HCT116 (cell line): ENCODE results near the gene TCERG1L. TPM values are rescaled to one million over a fixed set of nuclear protein-coding genes. Genes with fewer than 3 reads are reported as not detected.

Source experiments
- ATAC-seq: fragments of 200-7000 bp; cut with Tn5 transposase; 2 replicates; pipeline ENCODE4 v1.9.1; 2020; ENCODE audit warnings: mild to moderate bottlenecking, moderate library complexity
- BruUV-seq: library from RNA; stranded (reverse); fragments of 400-500 nt; replicated peaks from 2 replicates; lab custom pipeline; 2021; lab: Mats Ljungman, UMichigan
- CTCF ChIA-PET: fragments of 300-600 bp; sonication (Branson Sonifier 250); formaldehyde crosslinking; loops from one replicate; lab custom pipeline; 2021; ENCODE audit warnings: antibody characterized with exemption; lab: Charles Lee
- POLR2A ChIA-PET: fragments of 300-600, 350-600 bp; sonication (Branson Sonifier 250); formaldehyde crosslinking; loops from one replicate; lab custom pipeline; 2021; ENCODE audit warnings: antibody characterized with exemption; lab: Charles Lee
- RAD21 ChIA-PET, 2 experiments: fragments of 300-600 bp; sonication (Branson Sonifier 250); formaldehyde crosslinking; loops; one replicate each; lab custom pipeline; 2023; ENCODE audit warnings: low total read pairs in 2 of 2; ENCODE audit not compliant: uncharacterized antibody in 2 of 2, unreplicated experiment in 2 of 2, low non-redundant PET in 1 of 2; lab: Charles Lee
- DNase-seq: peaks from one replicate; pipeline ENCODE4 v3.0.0-alpha.2; 2010; ENCODE audit warnings: low read depth, low spot score
- H2AFZ ChIP-seq: fragments of 200-600 bp; shearing (Covaris generic), sonication (generic); 2 replicates; pipeline ENCODE4 v1.6.1; 2017; ENCODE audit warnings: low read depth, mixed run types, mixed read lengths, antibody characterized with exemption, low read length; ENCODE audit not compliant: poor library complexity, severe bottlenecking
- H3K27ac ChIP-seq: 2 replicates; pipeline ENCODE4 v1.5.1; 2012; ENCODE audit warnings: low read depth, low read length
- H3K27me3 ChIP-seq: fragments of 200-600 bp; sonication (generic); 2 replicates; pipeline ENCODE4 v1.6.1; 2016; ENCODE audit warnings: mixed run types, low read length, mixed read lengths; ENCODE audit not compliant: insufficient read depth
- H3K36me3 ChIP-seq, 2 experiments: fragments of 200-500 bp in 1 of 2; fragments of 200-600 bp in 1 of 2; sonication (Bioruptor generic) in 1 of 2; sonication (generic) in 1 of 2; 2 replicates each; pipeline versions ENCODE4 v1.5.1 to v1.6.1; 2014 to 2016; ENCODE audit warnings: low read length in 2 of 2, inconsistent platforms in 1 of 2, mixed read lengths in 1 of 2, mixed run types in 1 of 2; ENCODE audit not compliant: insufficient read depth in 2 of 2, control insufficient read depth in 1 of 2
- H3K4me1 ChIP-seq, 2 experiments: fragments of 200-600 bp in 1 of 2; sonication (generic) in 1 of 2; 2 replicates each; pipeline versions ENCODE4 v1.5.1 to v1.6.1; 2012 to 2017; ENCODE audit warnings: low read length in 2 of 2, inconsistent platforms in 1 of 2, mild to moderate bottlenecking in 1 of 2, mixed read lengths in 1 of 2, mixed run types in 1 of 2, moderate library complexity in 1 of 2; ENCODE audit not compliant: insufficient read depth in 2 of 2, control insufficient read depth in 1 of 2
- H3K4me2 ChIP-seq: fragments of 200-600 bp; sonication (generic); 2 replicates; pipeline ENCODE4 v1.6.1; 2017; ENCODE audit warnings: mixed run types, low read length, mixed read lengths
- H3K4me3 ChIP-seq, 2 experiments: fragments of 200-600 bp in 1 of 2; sonication (generic) in 1 of 2; replicated peaks in 1 of 2; 2 replicates each; pipeline ENCODE4 v1.5.1; 2011 to 2016; ENCODE audit warnings: low read length in 2 of 2, control low read depth in 1 of 2, low read depth in 1 of 2, mild to moderate bottlenecking in 1 of 2, mixed read lengths in 1 of 2, mixed run types in 1 of 2
- H3K79me2 ChIP-seq: fragments of 200-600 bp; sonication (generic); 2 replicates; pipeline ENCODE4 v1.6.1; 2017; ENCODE audit warnings: mild to moderate bottlenecking, mixed run types, low read length, moderate library complexity, mixed read lengths; ENCODE audit not compliant: insufficient read depth
- H3K9ac ChIP-seq: fragments of 200-600 bp; sonication (generic); 2 replicates; pipeline ENCODE4 v1.6.1; 2016; ENCODE audit warnings: low read length, mixed read lengths
- H3K9me2 ChIP-seq: fragments of 200-600 bp; sonication (generic), shearing (Covaris generic); 2 replicates; pipeline ENCODE4 v1.6.1; 2017; ENCODE audit warnings: mixed run types, mild to moderate bottlenecking, moderate library complexity; ENCODE audit not compliant: insufficient read depth
- H3K9me3 ChIP-seq, 2 experiments: fragments of 200-500 bp in 1 of 2; fragments of 200-600 bp in 1 of 2; sonication (Bioruptor generic) in 1 of 2; sonication (generic) in 1 of 2; 2 replicates each; pipeline ENCODE4 v1.6.1; 2014 to 2017; ENCODE audit warnings: low read length in 2 of 2, mixed read lengths in 2 of 2, inconsistent platforms in 1 of 2, low read depth in 1 of 2, mild to moderate bottlenecking in 1 of 2, mixed run types in 1 of 2, moderate library complexity in 1 of 2; ENCODE audit not compliant: control insufficient read depth in 1 of 2, insufficient read depth in 1 of 2
- H4K20me1 ChIP-seq: fragments of 200-600 bp; sonication (generic), shearing (Covaris generic); 2 replicates; pipeline ENCODE4 v1.6.1; 2017; ENCODE audit warnings: mixed run types, mild to moderate bottlenecking, moderate library complexity; ENCODE audit not compliant: insufficient read depth
- CEBPB ChIP-seq: IDR thresholded peaks from 2 replicates; pipeline ENCODE4 v1.6.1; 2012; ENCODE audit warnings: low read depth
- EGR1 ChIP-seq: IDR thresholded peaks from 2 replicates; pipeline ENCODE4 v1.6.1; 2012; ENCODE audit warnings: low read depth
- EZH2 ChIP-seq: fragments of 200-600 bp; sonication (generic); IDR thresholded peaks from 2 replicates; pipeline ENCODE4 v1.6.1; 2017; ENCODE audit warnings: antibody characterized with exemption, mixed run types
- EZH2phosphoT487 ChIP-seq: fragments of 200-600 bp; IDR thresholded peaks from 2 replicates; pipeline ENCODE4 v1.6.1; 2018; ENCODE audit warnings: antibody characterized with exemption, borderline replicate concordance
- POLR2A ChIP-seq: IDR thresholded peaks from 2 replicates; pipeline ENCODE4 v1.7.0; 2011; ENCODE audit warnings: borderline replicate concordance; ENCODE audit not compliant: insufficient read depth, insufficient read length; ENCODE audit errors: extremely low read depth
- POLR2AphosphoS5 ChIP-seq: IDR thresholded peaks from 2 replicates; pipeline ENCODE4 v1.6.1; 2011; ENCODE audit warnings: mild to moderate bottlenecking, low read depth, low read length, moderate library complexity
- YY1 ChIP-seq: IDR thresholded peaks from 2 replicates; pipeline ENCODE4 v1.6.1; 2011; ENCODE audit warnings: low read length, low read depth, moderate library complexity, mild to moderate bottlenecking; ENCODE audit not compliant: insufficient replicate concordance; ENCODE audit errors: extremely low read depth
- ZFX ChIP-seq: fragments of 450-650 bp; IDR thresholded peaks from 2 replicates; pipeline ENCODE4 v1.6.1; 2017
- intact Hi-C: fragments of 100-400 bp; cut with micrococcal nuclease; formaldehyde crosslinking; loops from 2 replicates; pipeline ENCODE4 v1.10.0; 2022
- total RNA-seq: library from RNA; stranded (reverse); gene quantifications from one replicate; pipeline ENCODE4 v1.2.1, GENCODE V29; 2021; ENCODE audit not compliant: unreplicated experiment

Gene TCERG1L
- total RNA-seq, 1 experiment from 2014 or later, result not detected

DNA sequence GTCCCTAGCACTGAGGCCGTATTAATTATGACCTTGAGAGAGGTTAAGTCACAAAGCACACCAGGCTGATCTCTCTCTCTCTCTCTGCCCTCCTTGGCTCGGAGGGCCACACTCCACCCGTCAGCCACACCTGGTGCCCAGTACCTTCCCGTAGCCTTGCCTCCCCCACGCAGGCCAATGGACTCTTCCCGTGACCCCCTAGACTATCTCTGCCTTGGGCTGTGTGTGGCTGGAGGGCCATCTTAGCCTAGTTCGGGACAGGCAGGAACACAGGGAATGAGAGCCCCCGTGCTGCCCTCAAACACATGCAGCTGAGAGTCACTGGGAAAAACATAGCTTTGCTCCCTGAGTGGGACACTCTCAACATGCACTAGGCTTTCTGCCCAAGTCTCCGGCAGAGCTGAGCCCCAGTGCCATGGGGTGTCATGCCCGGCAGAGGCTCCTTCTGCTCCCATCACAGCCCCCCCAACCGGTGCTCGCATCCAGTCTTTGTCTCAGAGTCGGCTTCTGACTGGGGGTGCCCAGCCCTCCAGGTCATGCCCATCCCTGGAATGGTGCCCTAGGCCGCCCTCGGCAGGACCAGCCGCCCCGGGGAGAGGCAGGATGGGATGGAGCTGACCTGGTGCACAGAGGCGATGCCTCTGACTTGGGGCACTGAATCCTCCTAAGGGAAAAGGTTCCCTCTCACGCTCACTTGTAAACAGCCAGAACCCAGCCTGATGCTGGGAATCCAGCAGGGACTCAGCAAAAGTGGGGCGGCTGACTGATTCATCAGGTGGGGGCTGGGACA is 63.0 kb downstream of the TCERG1L start:
- no peak overlapping the region for H3K4me3 ChIP-seq
- no peaks in the 10 kb centered on the region for H3K4me1 ChIP-seq
- H3K9me3 ChIP-seq, result no peaks in the 10 kb centered on the region
- no peak for ATAC-seq
- H3K27ac ChIP-seq, result no peak overlapping the region
- H4K20me1 ChIP-seq, result no peaks in the 10 kb centered on the region
- no peaks in the 10 kb centered on the region for H3K79me2 ChIP-seq
- H3K9ac ChIP-seq, result no peak overlapping the region
- H3K36me3 ChIP-seq, result no peaks in the 10 kb centered on the region
- ChIA-PET CTCF (no interaction called here), RAD21 (no interaction called here), POLR2A (no interaction called here)
- no peak for TF ChIP-seq POLR2AphosphoS5
- no peak for TF ChIP-seq ZFX
- no peak for TF ChIP-seq EZH2
- no peak for TF ChIP-seq POLR2A
- no peak for TF ChIP-seq EGR1
- H3K27me3 ChIP-seq, result no peaks in the 10 kb centered on the region
- no peak overlapping the region for H2AFZ ChIP-seq
- no peak overlapping the region for H3K4me2 ChIP-seq
- intact Hi-C loops, result no loop called here
- no peaks in the 10 kb centered on the region for H3K9me2 ChIP-seq
- DNase-seq, result no peak
- no TSS peak for BruUV-seq

DNA sequence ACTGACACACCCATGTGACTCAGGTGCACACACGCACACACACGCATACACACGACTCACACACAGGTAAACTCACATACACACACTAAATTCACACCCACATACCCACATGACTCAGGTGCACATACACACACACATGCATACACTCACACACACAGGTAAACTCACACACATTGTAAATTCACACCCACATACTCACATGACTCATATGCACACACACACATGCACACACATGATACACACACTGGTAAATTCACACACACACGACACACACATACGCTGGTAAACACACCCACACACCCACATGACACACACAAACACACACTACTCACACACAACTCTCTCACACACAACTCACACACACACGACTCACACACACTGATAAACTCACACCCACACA is 63.6 kb downstream of the TCERG1L start:
- Histone ChIP-seq H3K4me3 (no peak overlapping the region), H3K9ac (no peak overlapping the region), H3K9me3 (no peaks in the 10 kb centered on the region), H3K9me2 (no peaks in the 10 kb centered on the region), H3K36me3 (no peaks in the 10 kb centered on the region), H3K27ac (no peak overlapping the region), H3K79me2 (no peaks in the 10 kb centered on the region), H3K4me1 (no peaks in the 10 kb centered on the region), H2AFZ (no peak overlapping the region), H3K4me2 (no peak overlapping the region), H4K20me1 (no peaks in the 10 kb centered on the region), H3K27me3 (no peaks in the 10 kb centered on the region)
- TF ChIP-seq EZH2phosphoT487 (no peak), YY1 (no peak), CEBPB (no peak)
- no TSS peak for BruUV-seq
- no peak for ATAC-seq
- ChIA-PET CTCF (no interaction called here), RAD21 (no interaction called here), POLR2A (no interaction called here)
- intact Hi-C loops, result no loop called here
- no peak for DNase-seq
